ENCODE results near the gene SERPINA6.

SERPINA6 gene

DNA sequence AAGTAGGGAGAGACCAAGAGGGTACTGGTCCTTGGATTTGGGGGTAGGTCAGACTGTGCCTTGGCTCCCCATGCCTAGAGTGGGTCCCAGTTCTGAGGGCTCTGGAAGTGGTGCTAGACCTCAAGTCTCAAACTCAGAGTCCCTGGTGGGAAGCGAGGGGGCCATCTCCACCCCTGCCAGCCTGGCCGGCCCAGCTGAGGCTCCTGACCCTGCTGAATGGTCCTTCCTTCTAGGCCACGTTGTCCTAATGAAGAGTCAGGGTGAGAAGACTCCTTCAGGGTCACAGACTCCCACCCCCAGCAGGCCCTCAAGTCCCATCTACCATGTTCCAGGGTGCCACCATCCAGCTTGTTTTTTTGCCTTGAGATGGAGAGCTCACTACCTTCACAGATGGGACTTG lies 12.9 kb downstream of the SERPINA6 start:
- TF ChIP-seq, protein P1, sequence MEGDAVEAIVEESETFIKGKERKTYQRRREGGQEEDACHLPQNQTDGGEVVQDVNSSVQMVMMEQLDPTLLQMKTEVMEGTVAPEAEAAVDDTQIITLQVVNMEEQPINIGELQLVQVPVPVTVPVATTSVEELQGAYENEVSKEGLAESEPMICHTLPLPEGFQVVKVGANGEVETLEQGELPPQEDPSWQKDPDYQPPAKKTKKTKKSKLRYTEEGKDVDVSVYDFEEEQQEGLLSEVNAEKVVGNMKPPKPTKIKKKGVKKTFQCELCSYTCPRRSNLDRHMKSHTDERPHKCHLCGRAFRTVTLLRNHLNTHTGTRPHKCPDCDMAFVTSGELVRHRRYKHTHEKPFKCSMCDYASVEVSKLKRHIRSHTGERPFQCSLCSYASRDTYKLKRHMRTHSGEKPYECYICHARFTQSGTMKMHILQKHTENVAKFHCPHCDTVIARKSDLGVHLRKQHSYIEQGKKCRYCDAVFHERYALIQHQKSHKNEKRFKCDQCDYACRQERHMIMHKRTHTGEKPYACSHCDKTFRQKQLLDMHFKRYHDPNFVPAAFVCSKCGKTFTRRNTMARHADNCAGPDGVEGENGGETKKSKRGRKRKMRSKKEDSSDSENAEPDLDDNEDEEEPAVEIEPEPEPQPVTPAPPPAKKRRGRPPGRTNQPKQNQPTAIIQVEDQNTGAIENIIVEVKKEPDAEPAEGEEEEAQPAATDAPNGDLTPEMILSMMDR (IDR thresholded peaks at IDR 0.05; ENCODE audit: insufficient read depth, low read length, missing control alignments) = no peak
- ChIA-PET POLR2A (no interaction called here), CTCF (interaction anchor here (1.1 kb wide), 1 partner anchor 174 kb away, joined by 4 read pairs; no protein-coding TSS in a partner anchor)
- DNase-seq (ENCODE audit: low read depth, low spot score) = no peak
- H3K4me3 ChIP-seq (ENCODE audit: low read depth, low read length) = no peak overlapping the region

DNA sequence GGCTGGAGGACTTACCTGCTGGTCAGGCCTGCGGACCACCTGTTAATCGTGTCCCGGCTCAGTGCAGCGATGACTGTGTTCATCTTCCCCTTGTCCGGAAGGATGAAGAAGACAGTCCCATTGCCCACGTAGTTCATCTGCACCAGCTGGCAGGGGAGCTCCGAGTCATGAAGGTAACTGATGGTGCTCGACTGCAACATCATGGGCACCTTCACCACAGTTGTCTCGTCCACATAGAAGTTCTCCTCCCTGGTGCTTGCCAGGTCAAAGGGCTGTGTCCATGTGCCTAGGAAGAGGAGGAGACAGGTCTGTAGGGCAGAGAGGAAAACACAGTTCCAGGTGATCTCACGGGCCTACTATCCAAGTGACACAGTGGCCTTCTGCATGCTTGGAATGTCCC lies 13.4 kb downstream of the SERPINA6 start:
- TF ChIP-seq, protein P1 (IDR thresholded peaks at IDR 0.05; ENCODE audit: insufficient read depth, low read length, missing control alignments) = no peak
- ChIA-PET POLR2A (no interaction called here), CTCF (interaction anchor here (0.8 kb wide), 1 partner anchor 16 kb away, joined by 3 read pairs; no protein-coding TSS in a partner anchor)
- H3K4me3 ChIP-seq (ENCODE audit: low read depth, low read length) = no peak overlapping the region
- no peak for DNase-seq (ENCODE audit: low read depth, low spot score)

DNA sequence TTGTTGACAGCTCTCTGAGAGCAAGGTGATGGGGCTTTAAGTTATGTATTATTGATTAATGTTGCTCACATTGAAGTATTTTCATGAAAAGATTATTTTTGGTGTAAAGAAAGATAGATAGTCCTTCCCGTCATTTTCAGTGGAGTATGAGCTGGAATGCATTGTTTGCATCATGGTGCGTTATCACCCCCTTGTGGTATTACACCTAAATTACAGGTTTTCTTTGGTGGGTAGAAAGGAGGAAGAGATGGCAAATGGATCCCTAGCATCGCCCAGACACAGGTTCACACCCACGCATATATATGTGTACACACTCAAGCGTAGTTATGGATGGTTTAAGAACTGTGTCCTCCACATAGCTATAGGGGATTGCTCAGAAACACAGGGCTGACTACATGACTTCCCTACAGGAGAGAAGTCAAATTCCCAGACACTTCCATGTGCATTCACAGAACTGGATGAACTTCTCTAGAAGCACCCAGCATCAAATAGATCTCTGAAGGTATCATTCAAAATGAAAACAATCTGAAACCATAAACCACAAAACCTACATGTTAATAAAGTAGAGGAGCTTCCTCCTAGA lies 15.6 kb downstream of the SERPINA6 start:
- DNase-seq (ENCODE audit: low read depth, low spot score) = no peak
- CTCF ChIA-PET = interaction anchor here (0.5 to 3.2 kb wide), 7 partner anchors 9 to 272 kb away, joined by 3 to 16 read pairs (median 4); no protein-coding TSS in a partner anchor
- TF ChIP-seq, protein P1 (IDR thresholded peaks at IDR 0.05; ENCODE audit: insufficient read depth, low read length, missing control alignments) = peak; percentile 12

DNA sequence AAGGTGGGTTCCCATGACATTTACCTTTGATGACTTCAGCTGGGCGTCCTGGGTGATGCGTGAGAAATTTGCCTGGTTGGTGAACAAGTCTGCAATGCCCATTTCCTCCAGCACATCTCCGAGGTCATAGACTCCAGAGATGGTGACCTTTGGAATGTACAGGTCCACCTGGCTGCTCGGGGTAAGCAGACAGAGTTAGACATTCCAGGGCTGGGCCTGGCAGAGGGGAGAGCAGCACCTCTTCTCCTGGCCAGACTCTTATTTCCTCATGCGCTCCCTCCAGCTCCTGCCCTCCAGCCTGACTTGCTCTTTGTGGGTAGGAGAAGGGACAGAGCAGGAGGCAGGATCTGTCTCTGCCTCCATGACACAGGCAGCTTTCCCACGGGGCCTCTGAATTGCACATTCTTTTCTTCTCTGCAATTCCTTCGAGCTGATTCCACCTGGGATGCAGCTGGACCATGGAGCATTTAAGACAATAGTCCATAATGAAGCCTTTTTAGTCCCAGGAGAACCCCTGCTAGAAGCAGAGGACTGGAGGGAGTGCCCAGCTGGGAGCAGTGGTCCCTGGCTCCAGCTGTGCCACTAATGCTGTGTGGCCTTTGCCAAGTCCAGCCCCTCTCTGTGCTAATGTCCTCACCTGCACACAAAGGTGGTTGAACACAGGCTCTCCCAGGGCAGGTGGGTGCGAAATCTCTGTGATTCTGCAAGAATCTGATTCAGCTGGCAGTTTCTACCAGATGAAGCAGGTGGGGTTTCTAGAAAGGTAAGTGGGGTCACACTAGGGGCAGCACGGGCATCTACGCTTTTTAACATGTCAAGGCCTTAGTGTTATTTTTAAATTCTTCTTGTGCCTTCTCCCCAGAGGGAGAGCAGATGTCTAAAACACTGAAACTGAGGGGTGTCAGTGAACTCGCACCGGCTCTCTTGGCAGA lies 16.8 kb downstream of the SERPINA6 start:
- TF ChIP-seq, protein P1 (IDR thresholded peaks at IDR 0.05; ENCODE audit: insufficient read depth, low read length, missing control alignments) = no peak
- POLR2A ChIA-PET = no interaction called here
- DNase-seq (ENCODE audit: low read depth, low spot score) = no peak
- CTCF ChIA-PET = interaction anchor here (0.5 to 3.2 kb wide), 4 partner anchors 126 to 174 kb away, joined by 3 to 16 read pairs (median 5); no protein-coding TSS in a partner anchor
- no peak overlapping the region for H3K4me3 ChIP-seq (ENCODE audit: low read depth, low read length)

More for the DNA sequence above, 15.6 kb downstream of the SERPINA6 start:
- H3K4me3 ChIP-seq (ENCODE audit: low read depth, low read length) = no peak overlapping the region
- POLR2A ChIA-PET = no interaction called here

DNA sequence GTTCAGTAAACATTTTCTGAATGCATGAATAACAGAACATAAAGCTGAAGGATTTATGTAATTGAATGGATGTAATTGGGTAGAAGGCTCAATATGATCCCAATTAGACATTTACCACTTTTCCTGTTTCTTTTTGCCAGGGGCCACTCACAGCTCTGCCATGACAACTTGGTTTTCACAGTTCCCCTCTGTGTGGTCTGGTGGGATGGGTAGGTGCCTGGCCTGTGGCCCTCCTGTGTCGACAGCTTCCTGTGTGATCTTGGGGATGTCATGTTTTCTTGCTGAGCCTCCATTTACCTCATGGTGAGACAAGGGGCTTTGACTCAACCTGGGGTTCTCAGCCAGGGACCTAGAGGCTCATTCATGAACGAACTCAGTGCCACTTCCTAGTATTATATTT lies 17.5 kb downstream of the SERPINA6 start:
- no peak for DNase-seq (ENCODE audit: low read depth, low spot score)
- TF ChIP-seq, protein P1 (IDR thresholded peaks at IDR 0.05; ENCODE audit: insufficient read depth, low read length, missing control alignments) = no peak
- ChIA-PET POLR2A (no interaction called here), CTCF (interaction anchor here (1.5 to 3.2 kb wide), 2 partner anchors 169 to 174 kb away, joined by 6 to 16 read pairs; no protein-coding TSS in a partner anchor)
- no peak overlapping the region for H3K4me3 ChIP-seq (ENCODE audit: low read depth, low read length)

DNA sequence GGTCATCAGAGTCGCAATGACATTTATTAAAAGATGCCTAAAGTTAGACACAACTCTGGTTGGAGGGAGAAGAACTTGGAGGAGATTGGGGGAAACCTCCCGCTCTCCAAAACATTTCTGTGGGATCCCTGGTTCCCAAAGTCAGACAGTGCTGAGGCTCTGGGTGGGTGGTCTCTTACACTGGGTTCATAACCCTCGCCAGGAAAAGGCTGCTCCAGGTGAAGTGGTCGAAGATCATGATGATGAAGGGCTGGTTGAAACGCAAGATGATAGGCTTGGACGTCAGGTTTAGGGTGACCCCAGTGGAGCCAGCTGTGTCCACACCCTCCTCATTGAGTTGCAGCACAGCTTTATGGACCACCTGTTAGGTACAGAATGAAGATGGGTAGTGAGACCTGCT lies 18.9 kb downstream of the SERPINA6 start:
- ChIA-PET CTCF (no interaction called here), POLR2A (no interaction called here)
- H3K4me3 ChIP-seq (ENCODE audit: low read depth, low read length) = no peak overlapping the region
- TF ChIP-seq, protein P1 (IDR thresholded peaks at IDR 0.05; ENCODE audit: insufficient read depth, low read length, missing control alignments) = no peak
- DNase-seq (ENCODE audit: low read depth, low spot score) = no peak

Data from AG04449 (cell line).